ENCODE results near the gene KLRC2. TPM values are rescaled to one million over a fixed set of nuclear protein-coding genes. Genes with fewer than 3 reads are reported as not detected.
"Not testable (repeated sequence)": the region's sequence is repeated elsewhere in the genome, so short reads cannot be mapped to it uniquely, and the experiment has no call there.

The KLRC2 gene
- total RNA-seq, result under 1 TPM in 1 of 2 experiments, not detected in 1; 0.22 TPM
- polyA plus RNA-seq (2013, experiment 1 of 2), result 0.09 TPM
- polyA plus RNA-seq (2013, experiment 2 of 2), result 0.05 TPM
- 0 to 1.2 (median 0) reads per million in 172 experiments for total RNA-seq

- peak in 1 of 14 experiments; percentile 27 for DNase-seq
- H3K4me3 ChIP-seq (ENCODE audit: low read length); intact Hi-C loops (cut with DNase I, micrococcal nuclease); H3K27ac ChIP-seq (ENCODE audit: low read depth in 1 of 2, low read length in 2 of 2); H3K27ac Mint-ChIP-seq; H3K4me1 Mint-ChIP-seq (ENCODE audit: low read depth); H3K4me3 Mint-ChIP-seq; H3K4me1 ChIP-seq (ENCODE audit: insufficient read depth, low read length); POLR2A ChIA-PET; H3K9me3 ChIP-seq (ENCODE audit: control insufficient read depth in 1 of 2, insufficient read depth in 1 of 2, low read length in 2 of 2); ATAC-seq (ENCODE audit: poor library complexity); H3K27me3 ChIP-seq (ENCODE audit: control insufficient read depth in 1 of 2, insufficient read depth in 2 of 2, low read length in 2 of 2); CTCF ChIA-PET; H3K9me3 Mint-ChIP-seq; H3K36me3 Mint-ChIP-seq (ENCODE audit: low read depth); H3K36me3 ChIP-seq (ENCODE audit: insufficient read depth, low read length); H3K27me3 Mint-ChIP-seq: not testable (repeated sequence)
These were observed at the start of gene KLRC2 for GRCh38 chr12:10435816-10436215. Gene KLRC2, minus strand, starts transcription at chr12:10436010. Its CDS starts 24 bp downstream, at chr12:10435986.

GRCh38 chr12:10481901-10482300 is 46.1 kb upstream of the KLRC2 start:
- POLR2A ChIA-PET; H3K36me3 ChIP-seq (ENCODE audit: insufficient read depth, low read length); H3K27me3 ChIP-seq (ENCODE audit: control insufficient read depth in 1 of 2, insufficient read depth in 2 of 2, low read length in 2 of 2); H3K9me3 Mint-ChIP-seq; H3K4me3 ChIP-seq (ENCODE audit: low read length); H3K4me1 ChIP-seq (ENCODE audit: insufficient read depth, low read length); intact Hi-C loops (cut with DNase I, micrococcal nuclease); H3K27ac Mint-ChIP-seq; ATAC-seq (ENCODE audit: poor library complexity); H3K27me3 Mint-ChIP-seq; H3K36me3 Mint-ChIP-seq (ENCODE audit: low read depth); H3K4me1 Mint-ChIP-seq (ENCODE audit: low read depth); H3K27ac ChIP-seq (ENCODE audit: low read depth in 1 of 2, low read length in 2 of 2); H3K4me3 Mint-ChIP-seq; CTCF ChIA-PET: not testable (repeated sequence)
- DNase-seq, result peak in 1 of 14 experiments; percentile 69
- H3K9me3 ChIP-seq (ENCODE audit: control insufficient read depth in 1 of 2, insufficient read depth in 1 of 2, low read length in 2 of 2), result peaks cover 0 to 11% of the 10 kb centered on the region in 2 experiments

GRCh38 chr12:10472808-10473207 is 37.0 kb upstream of the KLRC2 start:
- H3K27ac ChIP-seq (ENCODE audit: low read depth in 1 of 2, low read length in 2 of 2); H3K4me3 ChIP-seq (ENCODE audit: low read length); POLR2A ChIA-PET; H3K27me3 ChIP-seq (ENCODE audit: control insufficient read depth in 1 of 2, insufficient read depth in 2 of 2, low read length in 2 of 2); CTCF ChIA-PET; intact Hi-C loops (cut with DNase I, micrococcal nuclease); H3K4me1 Mint-ChIP-seq (ENCODE audit: low read depth); H3K9me3 ChIP-seq (ENCODE audit: control insufficient read depth in 1 of 2, insufficient read depth in 1 of 2, low read length in 2 of 2); H3K36me3 Mint-ChIP-seq (ENCODE audit: low read depth); H3K36me3 ChIP-seq (ENCODE audit: insufficient read depth, low read length); H3K4me1 ChIP-seq (ENCODE audit: insufficient read depth, low read length); ATAC-seq (ENCODE audit: poor library complexity); H3K27ac Mint-ChIP-seq; H3K27me3 Mint-ChIP-seq; H3K4me3 Mint-ChIP-seq; DNase-seq; H3K9me3 Mint-ChIP-seq: not testable (repeated sequence)

- Mint-ChIP-seq H3K4me1 (ENCODE audit: low read depth) (no peaks in the 10 kb centered on the region), H3K27ac (no peak overlapping the region), H3K9me3 (no peaks in the 10 kb centered on the region), H3K4me3 (no peak overlapping the region), H3K27me3 (peaks cover 15% of the 10 kb centered on the region), H3K36me3 (ENCODE audit: low read depth) (no peaks in the 10 kb centered on the region)
- intact Hi-C loops (cut with DNase I, micrococcal nuclease), result no loop called here
- no peak for TF ChIP-seq CTCF (IDR thresholded peaks at IDR 0.05)
- Histone ChIP-seq H3K4me1 (ENCODE audit: insufficient read depth, low read length) (no peaks in the 10 kb centered on the region), H3K9me3 (ENCODE audit: control insufficient read depth in 1 of 2, insufficient read depth in 1 of 2, low read length in 2 of 2) (peaks cover 0 to 5% of the 10 kb centered on the region in 2 experiments), H3K27me3 (ENCODE audit: control insufficient read depth in 1 of 2, insufficient read depth in 2 of 2, low read length in 2 of 2) (peaks cover 5% of the 10 kb centered on the region in 2 experiments), H3K27ac (ENCODE audit: low read depth in 1 of 2, low read length in 2 of 2) (no peak overlapping the region), H3K36me3 (ENCODE audit: insufficient read depth, low read length) (no peaks in the 10 kb centered on the region), H3K4me3 (ENCODE audit: low read length) (no peak overlapping the region)
- POLR2A ChIA-PET, result no interaction called here
- CTCF ChIA-PET, result no interaction called here
- no peak for ATAC-seq (ENCODE audit: poor library complexity)
- DNase-seq, result no peak
These were observed 33.9 kb upstream of the KLRC2 start for GRCh38 chr12:10469701-10470100.

Data from CD4-positive, alpha-beta T cell (primary cell).